GM19239 (cell line): ENCODE measurements around the gene CX3CR1.

Experiments used
- DNase-seq: peaks from one replicate; pipeline ENCODE4 v3.0.0; 2011; ENCODE audit warnings: low spot score; ENCODE audit not compliant: insufficient read length
- FAIRE-seq: peaks from 2 replicates; lab custom pipeline; 2011; peaks lifted over from hg19 to GRCh38; lab: Jason Lieb, UNC

CX3CR1 gene

DNA sequence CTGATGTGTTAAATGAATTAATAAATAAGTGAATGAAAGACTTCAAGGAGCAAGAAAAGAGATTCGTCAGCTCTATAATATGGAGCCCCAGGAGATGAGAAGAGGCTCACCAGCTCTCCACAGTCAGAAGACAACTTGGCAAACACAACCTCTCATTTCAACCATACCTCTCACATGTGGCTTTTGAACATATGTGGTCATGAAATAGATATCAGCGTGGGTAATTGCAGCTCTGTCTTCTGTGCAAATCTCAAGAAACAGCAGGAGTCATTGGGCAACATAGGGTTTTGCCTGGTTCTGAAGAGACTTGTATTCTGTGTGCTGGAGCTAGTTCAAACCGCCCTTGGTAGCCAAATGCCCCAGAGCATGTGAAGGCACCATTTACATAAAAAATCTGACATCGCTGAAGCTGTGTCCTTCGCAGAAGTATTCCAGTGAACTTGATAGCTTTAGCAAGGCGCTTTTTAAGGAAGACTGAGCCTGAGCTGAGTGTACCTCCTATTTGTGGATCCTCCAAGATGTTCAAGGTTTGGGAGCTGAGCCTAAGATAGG is 8.4 kb downstream of the CX3CR1 start:
- DNase-seq (no peak), FAIRE-seq (no peak)

- DNase-seq (no peak), FAIRE-seq (no peak)
These were observed 10.3 kb downstream of the CX3CR1 start for GRCh38 chr3:39269528-39269927.

DNA sequence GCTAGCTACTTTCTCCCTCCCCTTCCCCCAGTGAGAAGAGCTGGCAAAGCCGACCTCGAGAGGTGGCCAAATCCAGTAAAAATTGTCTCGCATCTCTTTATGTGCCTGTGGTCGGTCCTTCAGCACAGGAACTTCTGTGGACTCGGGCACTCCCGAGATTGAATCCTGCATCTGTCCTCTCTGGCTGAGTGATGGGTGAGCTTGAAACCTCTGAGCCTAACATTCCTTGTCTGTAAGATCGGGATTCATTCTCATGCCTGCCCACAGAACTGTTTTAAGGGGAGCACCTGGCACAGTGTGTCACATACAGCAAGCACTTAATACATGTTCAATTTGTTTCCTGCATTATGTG is 11.3 kb downstream of the CX3CR1 start:
- no peak for DNase-seq
- no peak for FAIRE-seq

GRCh38 chr3:39267631-39268548 is 11.9 kb downstream of the CX3CR1 start:
- FAIRE-seq (no peak), DNase-seq (no peak)

GRCh38 chr3:39264053-39264452 is 15.8 kb downstream of the CX3CR1 start:
- DNase-seq, result no peak
- FAIRE-seq, result no peak

GRCh38 chr3:39263576-39263975 is 16.3 kb downstream of the CX3CR1 start:
- DNase-seq (no peak), FAIRE-seq (no peak)

DNA sequence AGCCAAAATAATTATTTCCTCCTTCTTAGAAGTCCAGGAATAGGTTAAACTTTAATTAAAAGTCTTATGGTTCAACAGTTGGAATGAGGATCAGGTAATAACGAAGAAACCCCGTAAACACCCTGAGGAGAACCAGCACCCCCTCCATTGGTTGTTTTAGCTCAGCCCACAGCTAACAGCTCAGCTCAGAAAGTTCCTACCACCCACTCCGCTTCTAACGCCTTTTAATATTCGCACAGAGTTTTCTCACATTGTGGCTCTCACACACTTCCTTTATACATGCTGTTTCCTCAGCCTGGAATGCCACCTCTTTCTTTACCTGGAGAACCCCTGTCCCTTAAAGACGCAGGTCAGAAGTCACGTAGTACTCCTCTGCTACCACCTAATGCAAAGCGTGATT is 17.0 kb downstream of the CX3CR1 start:
- no peak for FAIRE-seq

GRCh38 chr3:39261726-39262125 is 18.1 kb downstream of the CX3CR1 start:
- DNase-seq (no peak), FAIRE-seq (no peak)

More for the DNA sequence above, 17.0 kb downstream of the CX3CR1 start:
- no peak for DNase-seq

GRCh38 chr3:39260957-39261356 is 18.9 kb downstream of the CX3CR1 start:
- DNase-seq, result peak; percentile 42
- peak; percentile 89 for FAIRE-seq

GRCh38 chr3:39260318-39260717 is 19.5 kb downstream of the CX3CR1 start:
- FAIRE-seq (no peak), DNase-seq (no peak)

GRCh38 chr3:39255503-39256325 is 24.1 kb downstream of the CX3CR1 start:
- FAIRE-seq (peak; percentile 100), DNase-seq (peak; percentile 66)

GRCh38 chr3:39254806-39255449 is 24.9 kb downstream of the CX3CR1 start:
- FAIRE-seq (no peak), DNase-seq (no peak)

DNA sequence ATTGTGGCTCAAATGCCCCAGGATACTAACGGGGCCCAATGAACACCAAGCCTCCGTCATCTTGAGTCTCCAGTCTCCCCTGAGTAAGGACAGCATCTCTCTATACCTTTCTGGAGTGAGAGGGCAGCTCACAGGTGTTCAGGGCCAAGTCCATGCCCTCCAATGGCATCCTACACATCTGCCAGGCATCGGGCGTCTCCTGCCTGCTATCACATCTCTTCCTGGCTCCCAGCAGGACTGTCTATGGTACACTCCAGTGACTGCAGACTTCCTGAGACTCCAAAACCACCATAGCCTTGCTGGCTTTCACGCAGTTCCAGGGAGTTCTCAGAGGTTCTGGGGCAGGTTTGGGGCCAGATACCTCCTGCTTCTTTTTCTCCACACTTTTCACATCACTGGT is 28.3 kb downstream of the CX3CR1 start:
- DNase-seq, result no peak
- FAIRE-seq, result no peak

GRCh38 chr3:39250116-39250747 is 29.6 kb downstream of the CX3CR1 start:
- DNase-seq (no peak), FAIRE-seq (no peak)

DNA sequence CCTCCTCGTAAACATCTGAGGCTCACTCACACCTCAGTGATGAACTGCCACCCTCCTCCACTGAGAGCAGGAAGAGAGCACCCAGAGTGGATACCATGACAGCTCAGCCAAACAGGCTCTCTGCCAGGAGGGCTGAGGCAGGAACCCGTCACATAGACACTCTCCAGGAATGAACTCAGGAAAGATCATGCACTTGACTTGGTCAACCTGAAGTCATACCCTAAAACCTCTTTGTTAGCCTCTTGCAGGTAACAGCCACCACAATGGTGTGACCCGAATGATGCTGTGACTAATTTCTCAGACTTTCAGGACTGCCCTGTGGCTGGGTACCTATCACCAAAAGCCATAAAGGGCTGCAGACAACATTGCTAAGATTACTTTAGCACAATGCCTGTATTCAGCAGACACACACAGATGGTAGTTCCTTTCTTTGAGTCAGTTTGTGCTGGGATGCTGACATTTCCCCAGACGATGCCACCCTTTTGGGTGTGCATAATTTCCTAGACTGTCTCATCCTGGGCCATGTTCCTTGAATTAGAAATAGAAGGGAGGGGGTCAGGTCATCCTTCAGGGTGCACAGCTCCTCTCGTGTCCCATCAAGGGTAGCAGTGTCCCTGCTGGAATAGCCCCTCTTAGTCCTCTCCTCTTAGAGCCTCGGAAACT is 30.3 kb downstream of the CX3CR1 start:
- FAIRE-seq (peak; percentile 18), DNase-seq (no peak)

DNA sequence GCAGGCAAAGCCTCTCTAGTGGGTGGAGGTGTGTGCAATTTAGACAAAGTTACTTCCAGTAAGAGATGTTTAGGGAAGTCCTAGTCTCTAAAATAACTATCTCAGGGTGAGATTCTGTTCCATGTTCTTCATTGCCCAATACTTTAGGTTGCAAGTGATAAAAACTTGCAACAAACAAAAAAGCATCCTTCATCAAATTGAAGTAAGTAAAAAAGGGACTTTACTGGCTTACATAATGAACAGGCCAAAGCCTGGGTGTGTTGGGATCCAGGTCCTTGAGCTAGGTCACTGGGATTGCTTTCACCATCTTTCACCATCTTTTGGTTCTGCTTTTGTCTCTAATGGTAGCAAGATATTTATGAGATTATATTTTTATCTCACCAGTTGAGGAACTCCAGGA is 38.3 kb downstream of the CX3CR1 start:
- no peak for FAIRE-seq

GRCh38 chr3:39237027-39237426 is 42.8 kb downstream of the CX3CR1 start:
- FAIRE-seq (no peak), DNase-seq (no peak)

More for the DNA sequence above, 38.3 kb downstream of the CX3CR1 start:
- DNase-seq, result no peak

- FAIRE-seq (no peak), DNase-seq (no peak)
These were observed 45.2 kb downstream of the CX3CR1 start for GRCh38 chr3:39234651-39235050.

- FAIRE-seq, result no peak
- no peak for DNase-seq
These were observed 47.0 kb downstream of the CX3CR1 start for GRCh38 chr3:39232859-39233258.
